Central memory CD4-positive, alpha-beta T cell (primary cell): Measurements from ENCODE around the gene CLPTM1L.
"Not testable (repeated sequence)": the region's sequence is repeated elsewhere in the genome, so short reads cannot be mapped to it uniquely, and the experiment has no call there.

Source experiments
- DNase-seq: peaks from one replicate; pipeline ENCODE4 v3.0.0; 2022

Gene CLPTM1L

DNA sequence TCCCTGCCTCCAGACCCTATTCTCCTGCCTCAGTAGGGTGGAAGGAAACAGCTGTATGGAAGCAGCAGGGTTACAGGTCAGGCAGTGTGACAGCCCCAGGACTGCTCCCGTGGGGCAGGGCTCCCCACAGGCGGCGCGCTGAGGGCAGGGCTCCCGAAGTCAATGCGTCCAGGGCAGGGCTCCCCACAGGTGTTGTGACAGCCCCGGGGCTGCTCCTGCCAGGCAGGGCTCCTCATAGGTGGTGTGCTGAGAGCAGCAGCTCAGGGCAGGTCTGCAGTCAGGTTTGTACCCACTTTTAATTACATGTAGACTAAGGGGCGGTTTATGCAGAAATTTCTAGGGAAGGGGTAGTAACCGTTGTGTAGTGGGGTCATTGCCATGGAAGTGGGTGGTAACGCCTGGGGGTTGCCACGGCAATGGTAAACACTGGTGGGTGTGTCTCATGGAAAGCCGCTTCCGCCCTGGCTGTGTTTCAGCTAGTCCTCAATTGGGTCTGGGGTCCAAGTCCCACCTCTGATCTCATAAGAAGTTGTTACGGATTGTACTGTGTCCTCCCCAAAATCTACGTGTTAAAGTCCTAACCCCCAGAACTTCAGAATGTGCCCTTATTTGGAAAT lies 33.4 kb downstream of the CLPTM1L start:
- DNase-seq: no peak

DNA sequence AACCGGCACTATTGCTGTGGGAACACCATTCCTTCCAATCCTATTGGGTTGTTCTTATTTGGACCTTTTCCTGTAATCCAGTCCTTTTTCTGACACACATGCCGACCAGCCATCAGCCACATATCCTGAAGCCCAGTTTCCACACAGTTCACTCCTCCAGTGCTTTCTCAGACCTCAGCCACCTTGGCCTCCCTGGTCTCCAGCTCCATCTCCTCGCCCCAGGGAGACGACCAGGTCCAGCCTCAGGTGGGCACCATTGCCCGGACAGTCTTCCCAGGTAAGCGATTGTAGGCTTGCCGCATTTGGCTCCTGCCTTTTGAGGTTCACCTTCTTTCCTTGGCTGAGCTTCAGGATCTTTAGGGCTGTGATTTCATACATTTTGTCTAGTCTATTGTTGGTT lies 34.8 kb downstream of the CLPTM1L start:
- no peak for DNase-seq

GRCh38 chr5:1304033-1304432 lies 40.9 kb downstream of the CLPTM1L start:
- no peak for DNase-seq

DNA sequence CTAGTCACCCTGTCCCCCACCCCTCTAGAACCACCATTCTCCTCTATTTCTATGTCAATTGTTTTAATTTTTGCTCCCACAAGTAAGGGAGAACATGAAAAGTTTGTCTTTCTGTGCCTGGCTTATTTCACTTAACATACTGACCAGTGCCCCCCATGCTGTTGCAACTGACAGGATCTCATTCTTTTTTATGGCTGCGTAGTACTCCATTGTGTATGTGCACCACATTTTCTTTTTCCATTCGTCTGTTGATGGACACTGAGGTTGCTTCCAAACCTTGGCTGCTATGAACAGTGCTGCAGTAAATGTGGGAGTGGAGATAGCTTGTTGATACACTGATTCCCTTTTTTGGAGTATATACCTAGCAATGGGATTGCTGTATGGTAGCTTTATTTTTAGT lies 42.6 kb downstream of the CLPTM1L start:
- DNase-seq: no peak

- DNase-seq: no peak
Observed at GRCh38 chr5:1300581-1301083, 44.3 kb downstream of the CLPTM1L start.

DNA sequence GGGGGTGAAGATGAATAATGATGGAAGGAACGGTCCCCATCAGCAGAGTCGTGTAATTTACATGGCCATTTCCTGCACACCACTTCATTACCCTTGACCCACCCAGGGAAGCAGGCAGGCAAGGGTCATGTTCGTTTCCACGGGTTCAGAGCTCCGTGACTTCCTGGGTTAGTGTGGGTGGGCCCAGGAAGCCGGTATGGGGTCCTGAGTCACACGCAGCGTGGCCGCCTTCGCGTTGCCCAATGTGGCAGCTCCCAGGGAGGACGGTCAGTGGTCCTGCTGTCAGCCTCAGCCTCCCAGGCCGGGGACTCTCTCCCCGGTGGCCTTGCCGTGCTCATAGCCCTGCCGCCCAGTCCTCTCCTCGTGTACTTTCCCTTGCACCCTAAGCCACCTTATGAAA lies 44.9 kb downstream of the CLPTM1L start:
- DNase-seq: no peak

DNA sequence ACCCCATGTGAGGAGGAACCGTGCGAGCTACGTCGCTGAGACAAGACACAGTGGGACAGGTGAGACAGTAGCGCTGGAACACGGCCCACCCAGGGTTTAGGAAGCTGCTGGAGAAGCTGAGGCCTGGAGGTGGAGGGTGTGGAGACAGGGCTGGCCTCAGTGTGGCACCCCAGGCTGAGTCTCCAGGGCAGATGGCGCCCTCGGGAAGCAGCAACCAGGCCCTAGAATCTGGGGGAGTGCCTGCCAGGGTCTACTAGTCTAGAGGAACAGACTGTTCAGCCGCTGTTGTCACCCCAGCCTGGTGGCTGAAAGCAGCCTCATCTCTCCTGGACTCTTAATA lies 45.4 kb downstream of the CLPTM1L start:
- no peak for DNase-seq

DNA sequence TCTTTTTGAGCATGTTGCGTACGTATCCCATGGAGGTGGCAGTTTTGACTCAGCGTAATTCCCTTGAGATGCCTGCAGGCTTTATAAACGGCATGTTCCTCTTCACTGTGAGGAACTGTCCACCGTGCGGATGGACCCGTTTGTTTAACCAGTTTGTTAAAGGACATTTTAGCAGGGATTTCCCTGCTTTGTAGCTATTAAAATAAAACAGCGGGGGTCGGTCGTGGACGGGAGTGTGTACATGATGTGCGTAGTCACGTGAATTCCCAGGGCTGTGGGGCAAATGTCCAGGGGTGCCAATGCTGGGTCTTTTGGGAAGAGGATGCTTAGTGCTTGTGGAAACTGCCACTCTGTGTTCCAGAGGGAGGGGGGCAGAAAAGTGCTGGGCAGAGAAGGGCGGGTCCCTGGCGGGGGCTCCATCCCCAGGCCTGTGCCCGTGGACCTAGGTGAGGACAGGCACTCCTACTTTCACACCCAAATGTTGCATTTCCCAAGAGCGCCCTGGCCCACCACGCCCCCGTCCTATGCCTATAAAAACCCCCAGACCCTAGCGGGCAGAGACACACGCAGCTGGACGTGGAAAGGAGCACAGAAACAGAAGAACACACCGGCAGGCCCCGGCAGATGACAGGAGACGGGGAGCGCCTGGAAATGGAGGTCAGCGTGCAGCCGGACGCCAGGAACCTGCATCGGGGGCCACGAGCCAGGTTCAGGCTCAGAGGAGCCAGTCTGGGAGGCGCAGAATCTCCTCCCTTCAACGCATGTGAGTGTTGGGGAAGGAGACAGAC lies 46.0 kb downstream of the CLPTM1L start:
- no peak for DNase-seq

- no peak for DNase-seq
Observed at GRCh38 chr5:1298067-1298551, 46.8 kb downstream of the CLPTM1L start.

DNA sequence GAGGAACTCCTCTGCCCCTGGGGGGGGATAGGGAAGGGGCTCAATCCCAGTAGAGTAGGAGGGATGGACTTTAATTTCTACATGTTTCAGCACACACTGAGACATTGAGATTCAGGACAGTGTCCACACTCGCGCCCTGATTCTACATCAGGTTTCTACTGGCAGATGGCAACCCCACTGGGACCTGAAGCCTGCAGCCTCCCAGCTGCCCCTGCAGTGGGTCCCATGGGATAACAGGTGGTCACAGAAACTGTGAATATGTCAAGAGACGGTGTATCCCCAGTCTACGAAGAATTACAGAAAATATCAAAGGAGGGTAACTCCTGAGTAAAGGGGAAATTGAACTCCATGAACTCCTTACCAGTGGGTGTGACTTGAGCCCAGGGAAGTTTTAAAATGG lies 47.7 kb downstream of the CLPTM1L start:
- no peak for DNase-seq

DNA sequence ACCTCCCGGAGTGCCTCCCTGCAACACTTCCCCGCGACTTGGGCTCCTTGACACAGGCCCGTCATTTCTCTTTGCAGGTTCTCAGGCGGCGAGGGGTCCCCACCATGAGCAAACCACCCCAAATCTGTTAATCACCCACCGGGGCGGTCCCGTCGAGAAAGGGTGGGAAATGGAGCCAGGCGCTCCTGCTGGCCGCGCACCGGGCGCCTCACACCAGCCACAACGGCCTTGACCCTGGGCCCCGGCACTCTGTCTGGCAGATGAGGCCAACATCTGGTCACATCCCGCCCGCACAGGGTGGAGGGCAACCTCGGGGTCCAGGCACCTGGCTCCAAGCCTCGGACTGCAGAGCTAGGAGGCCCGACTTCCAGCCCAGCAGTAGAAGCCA lies 49.3 kb downstream of the CLPTM1L start:
- no peak for DNase-seq

DNA sequence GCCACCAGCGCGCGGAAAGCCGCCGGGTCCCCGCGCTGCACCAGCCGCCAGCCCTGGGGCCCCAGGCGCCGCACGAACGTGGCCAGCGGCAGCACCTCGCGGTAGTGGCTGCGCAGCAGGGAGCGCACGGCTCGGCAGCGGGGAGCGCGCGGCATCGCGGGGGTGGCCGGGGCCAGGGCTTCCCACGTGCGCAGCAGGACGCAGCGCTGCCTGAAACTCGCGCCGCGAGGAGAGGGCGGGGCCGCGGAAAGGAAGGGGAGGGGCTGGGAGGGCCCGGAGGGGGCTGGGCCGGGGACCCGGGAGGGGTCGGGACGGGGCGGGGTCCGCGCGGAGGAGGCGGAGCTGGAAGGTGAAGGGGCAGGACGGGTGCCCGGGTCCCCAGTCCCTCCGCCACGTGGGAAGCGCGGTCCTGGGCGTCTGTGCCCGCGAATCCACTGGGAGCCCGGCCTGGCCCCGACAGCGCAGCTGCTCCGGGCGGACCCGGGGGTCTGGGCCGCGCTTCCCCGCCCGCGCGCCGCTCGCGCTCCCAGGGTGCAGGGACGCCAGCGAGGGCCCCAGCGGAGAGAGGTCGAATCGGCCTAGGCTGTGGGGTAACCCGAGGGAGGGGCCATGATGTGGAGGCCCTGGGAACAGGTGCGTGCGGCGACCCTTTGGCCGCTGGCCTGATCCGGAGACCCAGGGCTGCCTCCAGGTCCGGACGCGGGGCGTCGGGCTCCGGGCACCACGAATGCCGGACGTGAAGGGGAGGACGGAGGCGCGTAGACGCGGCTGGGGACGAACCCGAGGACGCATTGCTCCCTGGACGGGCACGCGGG lies 49.9 kb downstream of the CLPTM1L start, which contains the start of gene TERT:
TSS of gene TERT (minus strand) at position 234 of the 815 bp plus-strand sequence. CDS start at position 155, 79 bp downstream.
- DNase-seq: peak; percentile 53

DNA sequence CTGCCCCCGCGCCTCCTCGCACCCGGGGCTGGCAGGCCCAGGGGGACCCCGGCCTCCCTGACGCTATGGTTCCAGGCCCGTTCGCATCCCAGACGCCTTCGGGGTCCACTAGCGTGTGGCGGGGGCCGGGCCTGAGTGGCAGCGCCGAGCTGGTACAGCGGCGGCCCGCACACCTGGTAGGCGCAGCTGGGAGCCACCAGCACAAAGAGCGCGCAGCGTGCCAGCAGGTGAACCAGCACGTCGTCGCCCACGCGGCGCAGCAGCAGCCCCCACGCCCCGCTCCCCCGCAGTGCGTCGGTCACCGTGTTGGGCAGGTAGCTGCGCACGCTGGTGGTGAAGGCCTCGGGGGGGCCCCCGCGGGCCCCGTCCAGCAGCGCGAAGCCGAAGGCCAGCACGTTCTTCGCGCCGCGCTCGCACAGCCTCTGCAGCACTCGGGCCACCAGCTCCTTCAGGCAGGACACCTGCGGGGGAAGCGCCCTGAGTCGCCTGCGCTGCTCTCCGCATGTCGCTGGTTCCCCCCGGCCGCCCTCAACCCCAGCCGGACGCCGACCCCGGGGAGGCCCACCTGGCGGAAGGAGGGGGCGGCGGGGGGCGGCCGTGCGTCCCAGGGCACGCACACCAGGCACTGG lies 50.6 kb downstream of the CLPTM1L start:
- DNase-seq: no peak

DNA sequence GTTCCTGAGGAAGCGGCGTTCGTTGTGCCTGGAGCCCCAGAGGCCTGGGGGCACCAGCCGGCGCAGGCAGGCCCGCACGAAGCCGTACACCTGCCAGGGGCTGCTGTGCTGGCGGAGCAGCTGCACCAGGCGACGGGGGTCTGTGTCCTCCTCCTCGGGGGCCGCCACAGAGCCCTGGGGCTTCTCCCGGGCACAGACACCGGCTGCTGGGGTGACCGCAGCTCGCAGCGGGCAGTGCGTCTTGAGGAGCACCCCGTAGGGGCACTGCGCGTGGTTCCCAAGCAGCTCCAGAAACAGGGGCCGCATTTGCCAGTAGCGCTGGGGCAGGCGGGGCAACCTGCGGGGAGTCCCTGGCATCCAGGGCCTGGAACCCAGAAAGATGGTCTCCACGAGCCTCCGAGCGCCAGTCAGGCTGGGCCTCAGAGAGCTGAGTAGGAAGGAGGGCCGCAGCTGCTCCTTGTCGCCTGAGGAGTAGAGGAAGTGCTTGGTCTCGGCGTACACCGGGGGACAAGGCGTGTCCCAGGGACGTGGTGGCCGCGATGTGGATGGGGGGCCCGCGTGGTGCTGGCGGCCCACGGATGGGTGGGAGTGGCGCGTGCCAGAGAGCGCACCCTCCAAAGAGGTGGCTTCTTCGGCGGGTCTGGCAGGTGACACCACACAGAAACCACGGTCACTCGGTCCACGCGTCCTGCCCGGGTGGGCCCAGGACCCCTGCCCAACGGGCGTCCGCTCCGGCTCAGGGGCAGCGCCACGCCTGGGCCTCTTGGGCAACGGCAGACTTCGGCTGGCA lies 51.3 kb downstream of the CLPTM1L start:
- DNase-seq: no peak

GRCh38 chr5:1292846-1293415 lies 52.0 kb downstream of the CLPTM1L start:
- no peak for DNase-seq

- no peak for DNase-seq
Observed at GRCh38 chr5:1292139-1292538, 52.8 kb downstream of the CLPTM1L start.

DNA sequence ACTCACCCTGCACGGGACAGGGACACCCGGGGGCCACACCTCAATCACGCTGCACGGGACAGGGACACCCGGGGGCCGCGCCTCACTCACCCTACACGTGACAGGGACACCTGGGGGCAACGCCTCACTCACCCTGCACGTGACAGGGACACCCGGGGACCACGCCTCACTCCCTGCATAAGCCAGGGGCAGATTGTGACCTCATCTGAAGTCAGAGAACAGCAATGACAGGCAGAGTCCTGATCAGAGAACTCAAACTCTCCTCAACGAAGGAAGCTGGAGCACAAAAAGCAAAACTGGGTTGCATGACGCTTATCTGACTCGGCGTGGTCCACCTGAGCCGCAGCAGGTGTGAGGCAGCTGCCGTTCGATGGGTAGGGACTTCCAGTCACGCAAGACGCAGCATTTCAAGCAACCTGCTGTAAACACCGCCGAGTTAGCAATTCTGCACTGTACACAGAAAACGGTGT lies 53.3 kb downstream of the CLPTM1L start:
- no peak for DNase-seq

DNA sequence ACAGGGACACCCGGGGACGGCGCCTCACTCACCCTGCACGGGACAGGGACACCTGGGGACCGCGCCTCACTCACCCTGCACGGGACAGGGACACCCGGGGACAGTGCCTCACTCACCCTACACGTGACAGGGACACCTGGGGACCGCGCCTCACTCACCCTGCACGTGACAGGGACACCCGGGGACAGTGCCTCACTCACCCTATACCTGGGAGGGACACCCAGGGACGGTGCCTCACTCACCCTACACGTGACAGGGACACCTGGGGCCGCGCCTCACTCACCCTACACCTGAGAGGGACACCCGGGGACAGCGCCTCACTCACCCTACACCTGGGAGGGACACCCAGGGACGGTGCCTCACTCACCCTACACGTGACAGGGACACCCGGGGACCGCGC lies 53.9 kb downstream of the CLPTM1L start:
- not testable (repeated sequence) for DNase-seq

- not testable (repeated sequence) for DNase-seq
Observed at GRCh38 chr5:1289559-1289958, 55.3 kb downstream of the CLPTM1L start.

- no peak for DNase-seq
Observed at GRCh38 chr5:1288439-1289335, 56.2 kb downstream of the CLPTM1L start.
